GM13977 (cell line): ENCODE measurements around the gene OR52I1.

ENCODE experiments used
- DNase-seq: peaks from one replicate; pipeline ENCODE4 v3.0.0; 2012; ENCODE audit warnings: low spot score
- CTCF ChIP-seq: IDR thresholded peaks from 2 replicates; pipeline ENCODE4 v1.5.1; 2012; ENCODE audit warnings: mild to moderate bottlenecking, control low read depth; ENCODE audit not compliant: insufficient read depth; ENCODE audit errors: extremely low read depth, missing control alignments
- in situ Hi-C: fragments of 300-500 bp; cut with MboI; formaldehyde crosslinking; loops from one replicate; pipeline ENCODE4 v1.12.0; 2022; ENCODE audit warnings: low sequenced_read_pairs, low pct_unique_long_range_greater_than_20kb, mixed read lengths, inconsistent platforms; ENCODE audit not compliant: unreplicated experiment

OR52I1 gene

GRCh38 chr11:4636962-4637661 is 43.3 kb downstream of the OR52I1 start, which contains the start of gene OR51D1:
OR51D1 (plus strand) TSS chr11:4637477; CDS start chr11:4639791, 2,314 bp downstream.
- peak; percentile 59 for DNase-seq
- in situ Hi-C loops = loop anchor here (25.0 kb wide), 1 partner anchor 350 kb away; the partner anchor contains the start of gene OR51L1
- TF ChIP-seq CTCF = peak; percentile 96

DNA sequence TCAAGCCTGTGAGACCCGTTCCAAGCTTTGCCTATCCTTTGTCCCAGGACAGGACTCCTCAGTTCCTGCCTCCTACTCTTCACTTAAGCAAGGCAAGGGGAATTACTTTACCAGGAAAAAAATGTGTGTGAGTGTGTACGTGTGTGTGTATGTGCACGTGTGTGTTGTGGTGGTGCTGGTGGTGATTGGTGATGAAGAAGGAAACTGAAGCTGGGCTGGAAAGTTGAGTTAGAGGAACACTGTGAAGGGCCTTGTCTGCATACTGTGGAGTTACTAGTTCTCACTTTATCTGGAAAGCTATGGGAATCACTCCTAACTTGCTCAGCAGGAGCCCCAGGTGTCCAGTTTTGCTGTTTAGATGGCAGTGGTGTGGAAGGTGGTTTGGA is 43.8 kb downstream of the OR52I1 start:
- in situ Hi-C loops = loop anchor here (25.0 kb wide), 1 partner anchor 350 kb away; the partner anchor contains the start of gene OR51L1
- no peak for DNase-seq
- no peak for TF ChIP-seq CTCF

DNA sequence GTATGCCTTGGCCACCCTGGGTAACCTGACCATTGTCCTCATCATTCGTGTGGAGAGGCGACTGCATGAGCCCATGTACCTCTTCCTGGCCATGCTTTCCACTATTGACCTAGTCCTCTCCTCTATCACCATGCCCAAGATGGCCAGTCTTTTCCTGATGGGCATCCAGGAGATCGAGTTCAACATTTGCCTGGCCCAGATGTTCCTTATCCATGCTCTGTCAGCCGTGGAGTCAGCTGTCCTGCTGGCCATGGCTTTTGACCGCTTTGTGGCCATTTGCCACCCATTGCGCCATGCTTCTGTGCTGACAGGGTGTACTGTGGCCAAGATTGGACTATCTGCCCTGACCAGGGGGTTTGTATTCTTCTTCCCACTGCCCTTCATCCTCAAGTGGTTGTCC is 46.1 kb downstream of the OR52I1 start:
- no peak for TF ChIP-seq CTCF
- in situ Hi-C loops = loop anchor here (25.0 kb wide), 1 partner anchor 347 kb away; the partner anchor contains the start of gene OR51L1

DNA sequence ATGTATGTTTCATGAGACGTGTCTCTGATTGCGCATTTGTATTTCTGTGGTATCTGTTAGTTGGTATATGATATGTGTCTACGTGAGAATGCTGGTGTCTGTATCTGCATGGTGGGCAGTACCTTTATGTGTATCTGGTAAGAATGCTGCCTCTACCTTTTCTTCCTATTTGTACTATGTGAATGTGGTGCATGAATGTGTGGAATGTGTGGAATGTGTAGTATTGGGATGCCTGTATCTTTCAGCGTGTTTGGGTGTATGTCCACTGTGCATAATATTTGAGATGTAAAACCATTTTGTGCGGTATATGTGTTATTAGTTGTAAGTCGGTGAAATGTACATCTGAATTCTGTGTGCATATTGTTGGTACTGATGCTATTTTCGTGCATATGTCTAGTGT is 47.7 kb downstream of the OR52I1 start:
- no peak for TF ChIP-seq CTCF
- no peak for DNase-seq
- in situ Hi-C loops = loop anchor here (25.0 kb wide), 1 partner anchor 346 kb away; the partner anchor contains the start of gene OR51L1

More for the DNA sequence above, 46.1 kb downstream of the OR52I1 start:
- no peak for DNase-seq

DNA sequence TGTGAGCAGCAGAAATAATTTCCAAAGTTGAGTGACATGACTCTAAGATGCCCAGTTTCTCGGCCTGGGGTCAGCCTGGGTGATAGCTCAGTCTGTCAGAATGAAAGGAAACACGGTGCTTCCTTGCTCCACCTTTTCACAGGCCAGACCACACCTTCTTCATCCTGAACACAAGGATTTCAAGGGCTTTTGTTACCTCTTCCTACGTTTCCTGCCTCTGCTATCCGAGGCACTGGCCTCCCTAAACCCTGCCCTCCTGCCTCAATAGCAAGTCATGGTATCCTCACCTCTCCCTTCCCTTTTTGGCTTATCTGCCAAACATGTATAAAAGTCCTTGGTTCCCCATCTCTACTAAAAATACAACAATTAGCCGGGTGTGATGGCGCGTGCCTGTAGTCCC is 48.2 kb downstream of the OR52I1 start:
- no peak for DNase-seq
- TF ChIP-seq CTCF = no peak

GRCh38 chr11:4643076-4643475 is 49.2 kb downstream of the OR52I1 start:
- no peak for TF ChIP-seq CTCF
- no peak for DNase-seq
- in situ Hi-C loops = loop anchor here (25.0 kb wide), 1 partner anchor 344 kb away; the partner anchor contains the start of gene OR51L1

More for the DNA sequence above, 48.2 kb downstream of the OR52I1 start:
- in situ Hi-C loops = loop anchor here (25.0 kb wide), 1 partner anchor 345 kb away; the partner anchor contains the start of gene OR51L1
